ENCODE results near the gene GRIN2A.

Gene GRIN2A

GRCh38 chr16:9950658-9951057, 231.6 kb downstream of the GRIN2A start:
- Mint-ChIP-seq H3K4me1 (ENCODE audit: low read depth) (no peaks in the 10 kb centered on the region), H3K27me3 (no peaks in the 10 kb centered on the region), H3K36me3 (ENCODE audit: low read depth) (no peaks in the 10 kb centered on the region), H3K27ac (no peak overlapping the region), H3K4me3 (no peak overlapping the region), H3K9me3 (no peaks in the 10 kb centered on the region)
- no peak for DNase-seq

- no peaks in the 10 kb centered on the region for H3K36me3 Mint-ChIP-seq (ENCODE audit: low read depth)
- no peaks in the 10 kb centered on the region for H3K4me1 Mint-ChIP-seq (ENCODE audit: low read depth)
- H3K27me3 Mint-ChIP-seq = no peaks in the 10 kb centered on the region
- H3K9me3 Mint-ChIP-seq = no peaks in the 10 kb centered on the region
- H3K4me3 Mint-ChIP-seq = no peak overlapping the region
- DNase-seq = no peak
- no peak overlapping the region for H3K27ac Mint-ChIP-seq
Measured at GRCh38 chr16:9949396-9949795, 232.8 kb downstream of the GRIN2A start.

- no peak overlapping the region for H3K4me3 Mint-ChIP-seq
Measured at GRCh38 chr16:9948933-9949332, 233.3 kb downstream of the GRIN2A start.

GRCh38 chr16:9946022-9946720, 236.1 kb downstream of the GRIN2A start:
- H3K4me3 Mint-ChIP-seq = no peak overlapping the region
- H3K27ac Mint-ChIP-seq = no peak overlapping the region
- DNase-seq = no peak
- H3K9me3 Mint-ChIP-seq = no peaks in the 10 kb centered on the region
- H3K27me3 Mint-ChIP-seq = no peaks in the 10 kb centered on the region
- H3K4me1 Mint-ChIP-seq (ENCODE audit: low read depth) = no peaks in the 10 kb centered on the region
- no peaks in the 10 kb centered on the region for H3K36me3 Mint-ChIP-seq (ENCODE audit: low read depth)

More at GRCh38 chr16:9948933-9949332, 233.3 kb downstream of the GRIN2A start:
- Mint-ChIP-seq H3K4me1 (ENCODE audit: low read depth) (no peaks in the 10 kb centered on the region), H3K27me3 (no peaks in the 10 kb centered on the region), H3K36me3 (ENCODE audit: low read depth) (no peaks in the 10 kb centered on the region), H3K27ac (no peak overlapping the region), H3K9me3 (no peaks in the 10 kb centered on the region)
- no peak for DNase-seq

- H3K4me3 Mint-ChIP-seq = no peak overlapping the region
- no peak for DNase-seq
- H3K36me3 Mint-ChIP-seq (ENCODE audit: low read depth) = no peaks in the 10 kb centered on the region
- no peak overlapping the region for H3K27ac Mint-ChIP-seq
- no peaks in the 10 kb centered on the region for H3K27me3 Mint-ChIP-seq
- H3K4me1 Mint-ChIP-seq (ENCODE audit: low read depth) = no peaks in the 10 kb centered on the region
- no peaks in the 10 kb centered on the region for H3K9me3 Mint-ChIP-seq
Measured at GRCh38 chr16:9943121-9943520, 239.1 kb downstream of the GRIN2A start.

GRCh38 chr16:9941245-9941644, 241.0 kb downstream of the GRIN2A start:
- no peaks in the 10 kb centered on the region for H3K36me3 Mint-ChIP-seq (ENCODE audit: low read depth)
- H3K27me3 Mint-ChIP-seq = no peaks in the 10 kb centered on the region
- no peaks in the 10 kb centered on the region for H3K9me3 Mint-ChIP-seq
- H3K4me3 Mint-ChIP-seq = no peak overlapping the region
- no peak for DNase-seq
- H3K4me1 Mint-ChIP-seq (ENCODE audit: low read depth) = no peaks in the 10 kb centered on the region
- H3K27ac Mint-ChIP-seq = no peak overlapping the region

GRCh38 chr16:9934723-9935508, 247.3 kb downstream of the GRIN2A start:
- H3K36me3 Mint-ChIP-seq (ENCODE audit: low read depth) = no peaks in the 10 kb centered on the region
- H3K4me1 Mint-ChIP-seq (ENCODE audit: low read depth) = no peaks in the 10 kb centered on the region
- no peaks in the 10 kb centered on the region for H3K27me3 Mint-ChIP-seq
- no peak for DNase-seq
- no peak overlapping the region for H3K27ac Mint-ChIP-seq
- no peak overlapping the region for H3K4me3 Mint-ChIP-seq
- no peaks in the 10 kb centered on the region for H3K9me3 Mint-ChIP-seq

- no peak overlapping the region for H3K27ac Mint-ChIP-seq
- H3K9me3 Mint-ChIP-seq = no peaks in the 10 kb centered on the region
Measured at GRCh38 chr16:9932919-9933653, 249.1 kb downstream of the GRIN2A start.

GRCh38 chr16:9932000-9932399, 250.2 kb downstream of the GRIN2A start:
- H3K9me3 Mint-ChIP-seq = no peaks in the 10 kb centered on the region

More at GRCh38 chr16:9932919-9933653, 249.1 kb downstream of the GRIN2A start:
- no peak for DNase-seq
- Mint-ChIP-seq H3K36me3 (ENCODE audit: low read depth) (no peaks in the 10 kb centered on the region), H3K4me1 (ENCODE audit: low read depth) (no peaks in the 10 kb centered on the region), H3K4me3 (no peak overlapping the region), H3K27me3 (no peaks in the 10 kb centered on the region)

GRCh38 chr16:9929836-9930235, 252.4 kb downstream of the GRIN2A start:
- Mint-ChIP-seq H3K27ac (no peak overlapping the region), H3K9me3 (no peaks in the 10 kb centered on the region), H3K36me3 (ENCODE audit: low read depth) (no peaks in the 10 kb centered on the region), H3K4me3 (no peak overlapping the region), H3K4me1 (ENCODE audit: low read depth) (no peaks in the 10 kb centered on the region), H3K27me3 (no peaks in the 10 kb centered on the region)
- DNase-seq = no peak

More at GRCh38 chr16:9932000-9932399, 250.2 kb downstream of the GRIN2A start:
- H3K27me3 Mint-ChIP-seq = no peaks in the 10 kb centered on the region
- no peak overlapping the region for H3K4me3 Mint-ChIP-seq
- H3K4me1 Mint-ChIP-seq (ENCODE audit: low read depth) = no peaks in the 10 kb centered on the region
- no peaks in the 10 kb centered on the region for H3K36me3 Mint-ChIP-seq (ENCODE audit: low read depth)
- no peak for DNase-seq
- H3K27ac Mint-ChIP-seq = no peak overlapping the region

- no peak for DNase-seq
- Mint-ChIP-seq H3K9me3 (no peaks in the 10 kb centered on the region), H3K27ac (no peak overlapping the region), H3K36me3 (ENCODE audit: low read depth) (no peaks in the 10 kb centered on the region), H3K4me3 (no peak overlapping the region), H3K4me1 (ENCODE audit: low read depth) (no peaks in the 10 kb centered on the region), H3K27me3 (no peaks in the 10 kb centered on the region)
Measured at GRCh38 chr16:9929313-9929712, 252.9 kb downstream of the GRIN2A start.

GRCh38 chr16:9922441-9922840, 259.8 kb downstream of the GRIN2A start:
- no peak for DNase-seq
- no peak overlapping the region for H3K4me3 Mint-ChIP-seq
- H3K36me3 Mint-ChIP-seq (ENCODE audit: low read depth) = no peaks in the 10 kb centered on the region
- no peaks in the 10 kb centered on the region for H3K4me1 Mint-ChIP-seq (ENCODE audit: low read depth)
- H3K27ac Mint-ChIP-seq = no peak overlapping the region
- no peaks in the 10 kb centered on the region for H3K27me3 Mint-ChIP-seq
- H3K9me3 Mint-ChIP-seq = no peaks in the 10 kb centered on the region

GRCh38 chr16:9921997-9922396, 260.2 kb downstream of the GRIN2A start:
- DNase-seq = no peak
- H3K27ac Mint-ChIP-seq = no peak overlapping the region
- H3K4me1 Mint-ChIP-seq (ENCODE audit: low read depth) = no peaks in the 10 kb centered on the region
- no peaks in the 10 kb centered on the region for H3K36me3 Mint-ChIP-seq (ENCODE audit: low read depth)
- H3K9me3 Mint-ChIP-seq = no peaks in the 10 kb centered on the region
- no peaks in the 10 kb centered on the region for H3K27me3 Mint-ChIP-seq
- no peak overlapping the region for H3K4me3 Mint-ChIP-seq

GRCh38 chr16:9919460-9919859, 262.8 kb downstream of the GRIN2A start:
- Mint-ChIP-seq H3K36me3 (ENCODE audit: low read depth) (no peaks in the 10 kb centered on the region), H3K4me1 (ENCODE audit: low read depth) (no peaks in the 10 kb centered on the region), H3K27me3 (no peaks in the 10 kb centered on the region), H3K9me3 (no peaks in the 10 kb centered on the region), H3K27ac (no peak overlapping the region), H3K4me3 (no peak overlapping the region)
- DNase-seq = no peak

GRCh38 chr16:9917691-9918090, 264.5 kb downstream of the GRIN2A start:
- no peak for DNase-seq
- no peaks in the 10 kb centered on the region for H3K4me1 Mint-ChIP-seq (ENCODE audit: low read depth)
- H3K9me3 Mint-ChIP-seq = no peaks in the 10 kb centered on the region
- H3K27ac Mint-ChIP-seq = no peak overlapping the region
- no peaks in the 10 kb centered on the region for H3K27me3 Mint-ChIP-seq
- H3K4me3 Mint-ChIP-seq = no peak overlapping the region
- no peaks in the 10 kb centered on the region for H3K36me3 Mint-ChIP-seq (ENCODE audit: low read depth)
